IgD-negative memory B cell (primary cell): Measurements from ENCODE around the gene F5. TPM values are rescaled to one million over a fixed set of nuclear protein-coding genes. Genes with fewer than 3 reads are reported as not detected.

Experiments
- H3K27ac Mint-ChIP-seq, 3 donors: one replicate each; pipeline ENCODE4 v1.8.0; 2020 to 2022; ENCODE audit warnings: mild to moderate bottlenecking in 3 of 3, mixed read lengths in 3 of 3, moderate library complexity in 1 of 3
- H3K27me3 Mint-ChIP-seq: one replicate; pipeline ENCODE4 v1.8.0; 2021; ENCODE audit warnings: mixed read lengths
- H3K36me3 Mint-ChIP-seq: one replicate; pipeline ENCODE4 v1.8.0; 2020; ENCODE audit warnings: mild to moderate bottlenecking, mixed read lengths
- H3K4me1 Mint-ChIP-seq, 3 donors: one replicate each; pipeline ENCODE4 v1.8.0; 2020 to 2022; ENCODE audit warnings: mixed read lengths in 3 of 3, mild to moderate bottlenecking in 1 of 3
- H3K4me3 Mint-ChIP-seq, 4 donors: one replicate each; pipeline ENCODE4 v1.8.0; 2020 to 2022; ENCODE audit warnings: mild to moderate bottlenecking in 4 of 4, mixed read lengths in 4 of 4, moderate library complexity in 3 of 4
- H3K9me3 Mint-ChIP-seq, 3 donors: one replicate each; pipeline ENCODE4 v1.8.0; 2020 to 2021; ENCODE audit warnings: mixed read lengths in 3 of 3, mild to moderate bottlenecking in 1 of 3
- polyA plus RNA-seq: library from polyadenylated mRNA; unstranded; fragments of 300-500 nt; fragmentation: Illumina TruSeq; gene quantifications from one replicate; pipeline ENCODE4 v1.2.3, GENCODE V29; 2021

The F5 gene
- polyA plus RNA-seq, 1 donor from 2014 or later = 0.51 TPM

- H3K27me3 Mint-ChIP-seq = no peaks in the 10 kb centered on the region
- no peak overlapping the region for H3K27ac Mint-ChIP-seq
- no peaks in the 10 kb centered on the region for H3K36me3 Mint-ChIP-seq
- H3K4me1 Mint-ChIP-seq = peaks cover 0 to 2% (median 0%) of the 10 kb centered on the region in 3 donors
- H3K4me3 Mint-ChIP-seq = no peak overlapping the region
- H3K9me3 Mint-ChIP-seq = no peaks in the 10 kb centered on the region
These were observed 111.8 kb downstream of the F5 start for GRCh38 chr1:169474302-169474995.

- H3K4me3 Mint-ChIP-seq = no peak overlapping the region
- H3K27ac Mint-ChIP-seq = no peak overlapping the region
- H3K9me3 Mint-ChIP-seq = no peaks in the 10 kb centered on the region
- H3K4me1 Mint-ChIP-seq = no peaks in the 10 kb centered on the region
- H3K27me3 Mint-ChIP-seq = no peaks in the 10 kb centered on the region
- H3K36me3 Mint-ChIP-seq = no peaks in the 10 kb centered on the region
These were observed 112.9 kb downstream of the F5 start for GRCh38 chr1:169473347-169473746.

GRCh38 chr1:169472738-169473137 lies 113.5 kb downstream of the F5 start:
- Mint-ChIP-seq H3K36me3 (no peaks in the 10 kb centered on the region), H3K27me3 (no peaks in the 10 kb centered on the region), H3K4me1 (no peaks in the 10 kb centered on the region), H3K27ac (no peak overlapping the region), H3K4me3 (no peak overlapping the region), H3K9me3 (no peaks in the 10 kb centered on the region)

GRCh38 chr1:169468982-169469381 lies 117.3 kb downstream of the F5 start:
- Mint-ChIP-seq H3K27me3 (no peaks in the 10 kb centered on the region), H3K9me3 (no peaks in the 10 kb centered on the region), H3K36me3 (no peaks in the 10 kb centered on the region), H3K27ac (no peak overlapping the region), H3K4me3 (no peak overlapping the region), H3K4me1 (no peaks in the 10 kb centered on the region)

- no peaks in the 10 kb centered on the region for H3K27me3 Mint-ChIP-seq
- H3K4me1 Mint-ChIP-seq = no peaks in the 10 kb centered on the region
- H3K36me3 Mint-ChIP-seq = no peaks in the 10 kb centered on the region
- no peaks in the 10 kb centered on the region for H3K9me3 Mint-ChIP-seq
- no peak overlapping the region for H3K4me3 Mint-ChIP-seq
- H3K27ac Mint-ChIP-seq = no peak overlapping the region
These were observed 119.7 kb downstream of the F5 start for GRCh38 chr1:169466259-169467230.

- peaks cover 0 to 4% (median 0%) of the 10 kb centered on the region in 3 donors for H3K9me3 Mint-ChIP-seq
- H3K27ac Mint-ChIP-seq = no peak overlapping the region
- H3K27me3 Mint-ChIP-seq = peaks cover 5% of the 10 kb centered on the region
These were observed 121.0 kb downstream of the F5 start for GRCh38 chr1:169465281-169465680.

More at GRCh38 chr1:169465281-169465680, 121.0 kb downstream of the F5 start:
- Mint-ChIP-seq H3K36me3 (no peaks in the 10 kb centered on the region), H3K4me1 (peaks cover 0 to under 1% (median 0%) of the 10 kb centered on the region in 3 donors), H3K4me3 (no peak overlapping the region)

Other genes with a start within 250 kb of the F5 start
- 10.7 TPM for gene NME7, start 218.7 kb downstream of the F5 start, polyA plus RNA-seq
- gene BLZF1, start 218.3 kb downstream of the F5 start, polyA plus RNA-seq = 9.2 TPM
- gene CCDC181, start 159.0 kb downstream of the F5 start, polyA plus RNA-seq = not detected
- 0.16 TPM for gene SLC19A2, start 100.5 kb downstream of the F5 start, polyA plus RNA-seq
- gene SELP, start 43.6 kb upstream of the F5 start, polyA plus RNA-seq = 2.2 TPM
- 1,261 TPM for gene SELL, start 125.1 kb upstream of the F5 start, polyA plus RNA-seq
- not detected for gene SELE, start 147.6 kb upstream of the F5 start, polyA plus RNA-seq
- 29.2 TPM for gene METTL18, start 208.4 kb upstream of the F5 start, polyA plus RNA-seq